Esophagus muscularis mucosa (tissue), 4 donors: ENCODE results near the gene LIN7C. TPM values are rescaled to one million over a fixed set of nuclear protein-coding genes. Genes with fewer than 3 reads are reported as not detected.

Experiments used
- small RNA-seq, 3 donors: library from RNA; depleted of rRNA; stranded (forward); fragments of <200 nt; gene quantifications; one replicate each; pipeline ENCODE3, GENCODE V24; 2016
- total RNA-seq, 4 donors: library from RNA; depleted of rRNA; stranded (reverse); fragments of >200 nt; gene quantifications; one replicate each; pipeline versions ENCODE4 v1.1.0 to v1.2.1, GENCODE V29; 2016

The LIN7C gene
- total RNA-seq, 4 donors from 2014 or later, result 33.2 to 46.3 (median 44.0) TPM

Small RNA genes within 50 kb of the gene (small RNA-seq; reads per million reads assigned to genes)
- gene AC100771.1 (0 reads per million in 3 donors), gene MIR8087 (0 reads per million in 3 donors), gene RNA5SP339 (0 reads per million in 3 donors)

Other genes starting within 250 kb of the LIN7C start
- 1 to 10 TPM in 2 of 4 donors, under 1 TPM in 2; 0.83 to 1.5 (median 1.2) TPM for gene CCDC34, start 143.6 kb downstream of the LIN7C start, total RNA-seq
- 10 to 100 TPM; 24.9 to 37.6 (median 27.6) TPM for gene LGR4, start 34.0 kb downstream of the LIN7C start, total RNA-seq
- under 1 TPM in 3 of 4 donors, not detected in 1; 0.17 to 0.23 (median 0.19) TPM for gene BDNF, start 193.7 kb upstream of the LIN7C start, total RNA-seq